ENCODE measurements around the gene FGR. TPM values are rescaled to one million over a fixed set of nuclear protein-coding genes. Genes with fewer than 3 reads are reported as not detected.
A peak's percentile ranks its signal among the peaks of the same experiment; 100 is the strongest.

The FGR gene
- total RNA-seq, 2 donors from 2014 or later: 14.2 to 60.0 TPM

DNA sequence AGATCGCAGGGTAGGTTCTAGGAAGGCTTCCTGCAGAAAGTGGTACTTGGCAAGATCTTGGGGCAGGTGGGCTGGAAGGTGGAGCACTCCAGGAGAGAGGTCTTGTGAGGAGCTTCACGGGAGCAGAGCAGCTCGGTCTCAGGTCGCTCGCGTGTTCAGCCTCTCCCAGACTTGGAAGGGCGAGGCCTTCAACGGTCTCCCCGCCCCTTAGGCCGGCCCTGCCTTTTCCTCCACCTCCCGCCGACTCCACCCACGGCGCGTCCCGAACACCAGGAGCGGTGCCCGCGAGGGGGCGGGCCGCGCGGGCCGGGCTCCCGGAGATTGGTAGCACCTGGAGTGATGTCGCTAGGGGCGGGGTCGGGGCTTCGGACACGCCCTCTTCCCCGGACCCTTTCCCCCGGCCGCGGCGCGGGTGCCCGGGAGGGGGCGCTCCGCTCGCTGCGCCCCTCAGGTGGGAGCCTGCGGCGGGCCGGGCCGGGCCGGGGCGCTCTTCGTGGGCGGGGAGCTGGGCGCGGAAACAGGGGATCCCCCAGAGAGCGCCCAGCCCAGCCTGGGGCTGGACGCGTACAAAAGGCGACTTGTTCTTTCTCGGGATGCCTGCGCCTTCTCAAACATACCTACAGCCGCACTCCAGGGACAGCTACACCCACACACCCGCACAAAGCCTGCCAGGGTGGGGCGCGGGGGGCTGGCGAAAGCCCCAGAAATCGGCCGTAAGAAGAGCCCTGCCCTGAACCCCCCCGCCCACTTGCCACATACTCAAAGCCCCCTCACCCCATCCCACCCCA, 66.5 kb downstream of the FGR start:
- Mint-ChIP-seq H3K27me3 (no peaks in the 10 kb centered on the region), H3K9me3 (no peaks in the 10 kb centered on the region)

DNA sequence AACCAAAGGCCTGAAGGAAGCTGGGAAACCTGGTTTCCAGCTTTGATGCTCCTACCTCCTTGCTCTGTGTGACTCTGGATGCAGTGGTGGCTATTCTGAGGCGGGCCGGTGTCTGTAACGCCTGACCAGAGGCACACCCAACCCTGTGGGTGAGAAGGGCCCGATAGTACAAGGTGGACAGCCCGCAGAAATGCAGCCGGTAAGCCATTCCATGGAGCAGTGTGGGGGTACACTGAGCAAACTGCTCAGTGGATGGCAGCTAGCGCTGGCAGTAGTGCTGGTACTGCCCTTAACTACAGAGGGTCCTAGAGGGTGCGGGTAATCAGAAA, 67.0 kb downstream of the FGR start:
- peak overlapping the region; percentile 76 for H3K4me3 Mint-ChIP-seq
- DNase-seq (ENCODE audit: low spot score): no peak
- no peaks in the 10 kb centered on the region for H3K9me3 Mint-ChIP-seq
- H3K36me3 Mint-ChIP-seq: no peaks in the 10 kb centered on the region
- no peaks in the 10 kb centered on the region for H3K27me3 Mint-ChIP-seq
- ATAC-seq: no peak
- H3K4me1 Mint-ChIP-seq (ENCODE audit: low read depth in 2 of 2): peaks cover 24 to 58% of the 10 kb centered on the region in 2 donors
- no peak overlapping the region for H3K27ac Mint-ChIP-seq

More for the DNA sequence above, 66.5 kb downstream of the FGR start:
- ATAC-seq: peak; percentile 93 to 96
- DNase-seq (ENCODE audit: low spot score): peak; percentile 93
- Mint-ChIP-seq H3K27ac (peak overlapping the region in 1 of 2 donors; percentile 91), H3K36me3 (no peaks in the 10 kb centered on the region), H3K4me3 (peak overlapping the region; percentile 76), H3K4me1 (ENCODE audit: low read depth in 2 of 2) (peaks cover 21 to 53% of the 10 kb centered on the region in 2 donors)

DNA sequence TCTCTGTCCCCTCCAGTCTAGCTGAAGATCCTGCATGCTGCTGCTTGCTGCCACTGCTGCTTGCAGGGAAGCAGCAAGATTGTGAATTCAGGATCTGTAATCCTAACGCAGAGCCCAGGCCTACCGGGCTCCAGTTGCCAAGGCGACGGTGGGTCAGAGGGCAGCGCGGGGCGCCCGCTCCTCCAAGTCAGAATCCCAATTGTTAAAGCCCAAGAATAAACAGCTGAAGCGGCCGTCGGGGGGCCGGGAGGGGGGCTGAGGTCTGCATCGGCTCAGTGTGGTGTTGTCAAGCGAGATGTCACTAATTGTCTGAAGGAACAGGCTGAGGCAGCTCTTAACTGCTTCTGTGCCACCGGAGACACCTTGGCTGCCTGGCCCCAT, 67.8 kb downstream of the FGR start:
- DNase-seq (ENCODE audit: low spot score) (no peak), ATAC-seq (no peak)
- Mint-ChIP-seq H3K9me3 (no peaks in the 10 kb centered on the region), H3K36me3 (no peaks in the 10 kb centered on the region), H3K27ac (no peak overlapping the region), H3K4me1 (ENCODE audit: low read depth in 2 of 2) (peaks cover 23 to 59% of the 10 kb centered on the region in 2 donors), H3K4me3 (no peak overlapping the region), H3K27me3 (no peaks in the 10 kb centered on the region)

DNA sequence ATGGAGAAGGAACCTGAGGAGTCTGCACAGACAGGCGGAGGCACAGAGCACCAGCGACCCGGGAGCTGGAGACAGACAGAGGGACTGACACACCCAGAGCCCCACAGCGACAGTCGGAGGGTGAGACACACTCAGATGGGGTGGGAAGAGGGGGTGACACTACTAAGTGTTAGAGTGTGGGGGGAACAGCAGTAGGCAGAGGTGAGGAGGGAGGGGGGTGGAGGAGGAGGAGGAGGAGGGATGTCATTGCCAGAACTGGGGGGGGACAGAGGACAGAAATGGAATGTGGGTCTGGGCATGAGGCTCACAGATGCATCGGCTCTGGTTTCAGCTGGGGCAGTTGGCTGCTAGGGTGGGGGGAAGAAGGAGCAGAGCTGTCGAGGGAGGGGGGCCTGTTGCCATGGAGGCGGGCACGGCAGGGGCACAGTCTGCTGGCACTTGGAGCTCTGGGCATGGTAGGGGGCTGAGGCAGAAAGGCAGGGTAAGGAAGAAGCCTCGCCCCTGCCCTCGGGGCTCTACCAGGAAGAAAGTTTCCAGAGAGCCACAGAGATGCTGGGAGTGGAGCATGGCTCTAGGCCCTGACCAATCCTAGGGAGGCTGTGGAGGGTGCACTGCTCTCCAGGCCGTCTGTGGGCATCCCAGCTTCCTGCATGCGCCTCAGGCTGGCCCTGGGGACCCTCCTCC, 68.4 kb downstream of the FGR start:
- DNase-seq (ENCODE audit: low spot score) (no peak), ATAC-seq (no peak)
- H3K36me3 Mint-ChIP-seq: no peaks in the 10 kb centered on the region
- H3K4me3 Mint-ChIP-seq: no peak overlapping the region
- no peak overlapping the region for H3K27ac Mint-ChIP-seq
- no peaks in the 10 kb centered on the region for H3K9me3 Mint-ChIP-seq
- H3K4me1 Mint-ChIP-seq (ENCODE audit: low read depth in 2 of 2): peaks cover 26 to 62% of the 10 kb centered on the region in 2 donors
- H3K27me3 Mint-ChIP-seq: no peaks in the 10 kb centered on the region

DNA sequence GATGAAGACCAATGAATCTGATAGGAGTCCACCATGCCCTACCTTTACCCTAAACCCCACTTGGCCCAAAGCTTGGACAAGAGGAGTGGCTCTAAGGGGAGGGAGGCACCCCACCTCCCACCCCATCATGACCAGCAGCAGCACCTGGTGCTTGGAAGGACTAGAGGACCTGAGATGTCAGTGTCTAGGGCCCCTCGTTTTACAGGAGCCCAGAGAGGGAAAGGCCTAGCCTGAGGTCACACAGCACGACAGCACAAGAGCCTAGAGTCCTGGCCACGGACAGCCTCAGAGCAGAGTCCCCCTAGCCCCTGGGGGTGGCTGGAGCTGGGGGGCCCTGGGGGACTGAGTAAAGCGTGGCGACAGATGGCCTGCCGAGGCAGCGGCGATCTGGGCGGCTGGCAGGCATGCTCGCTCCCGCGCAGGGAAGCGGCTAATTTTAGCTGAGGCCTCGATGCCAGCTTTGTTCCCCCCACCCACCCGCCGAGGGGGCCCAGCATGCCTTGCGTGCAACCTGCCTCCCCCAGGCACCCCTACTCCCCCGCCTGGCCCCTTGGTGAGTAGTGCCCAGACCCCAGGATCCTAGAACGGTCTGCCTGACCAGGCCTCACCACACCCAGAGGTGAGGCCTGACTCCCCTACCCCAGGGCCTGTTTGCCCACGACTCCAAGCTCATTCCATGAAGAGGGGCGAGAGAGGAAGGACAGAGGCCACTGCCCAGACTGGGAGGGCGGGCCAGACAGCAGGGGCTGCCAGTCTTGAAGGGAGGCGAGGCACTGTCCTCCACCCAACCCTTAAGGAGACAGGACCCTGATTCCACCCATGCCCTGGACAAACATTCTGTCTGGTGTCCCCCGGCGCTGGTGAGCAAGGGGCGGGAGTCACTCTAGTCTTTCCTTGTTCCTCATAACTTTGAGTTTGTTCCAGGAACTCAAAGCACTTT, 70.0 kb downstream of the FGR start:
- Mint-ChIP-seq H3K36me3 (no peaks in the 10 kb centered on the region), H3K9me3 (no peaks in the 10 kb centered on the region), H3K4me1 (ENCODE audit: low read depth in 2 of 2) (peaks cover 37 to 63% of the 10 kb centered on the region in 2 donors), H3K27ac (no peak overlapping the region), H3K4me3 (no peak overlapping the region), H3K27me3 (no peaks in the 10 kb centered on the region)
- ATAC-seq: no peak
- no peak for DNase-seq (ENCODE audit: low spot score)

DNA sequence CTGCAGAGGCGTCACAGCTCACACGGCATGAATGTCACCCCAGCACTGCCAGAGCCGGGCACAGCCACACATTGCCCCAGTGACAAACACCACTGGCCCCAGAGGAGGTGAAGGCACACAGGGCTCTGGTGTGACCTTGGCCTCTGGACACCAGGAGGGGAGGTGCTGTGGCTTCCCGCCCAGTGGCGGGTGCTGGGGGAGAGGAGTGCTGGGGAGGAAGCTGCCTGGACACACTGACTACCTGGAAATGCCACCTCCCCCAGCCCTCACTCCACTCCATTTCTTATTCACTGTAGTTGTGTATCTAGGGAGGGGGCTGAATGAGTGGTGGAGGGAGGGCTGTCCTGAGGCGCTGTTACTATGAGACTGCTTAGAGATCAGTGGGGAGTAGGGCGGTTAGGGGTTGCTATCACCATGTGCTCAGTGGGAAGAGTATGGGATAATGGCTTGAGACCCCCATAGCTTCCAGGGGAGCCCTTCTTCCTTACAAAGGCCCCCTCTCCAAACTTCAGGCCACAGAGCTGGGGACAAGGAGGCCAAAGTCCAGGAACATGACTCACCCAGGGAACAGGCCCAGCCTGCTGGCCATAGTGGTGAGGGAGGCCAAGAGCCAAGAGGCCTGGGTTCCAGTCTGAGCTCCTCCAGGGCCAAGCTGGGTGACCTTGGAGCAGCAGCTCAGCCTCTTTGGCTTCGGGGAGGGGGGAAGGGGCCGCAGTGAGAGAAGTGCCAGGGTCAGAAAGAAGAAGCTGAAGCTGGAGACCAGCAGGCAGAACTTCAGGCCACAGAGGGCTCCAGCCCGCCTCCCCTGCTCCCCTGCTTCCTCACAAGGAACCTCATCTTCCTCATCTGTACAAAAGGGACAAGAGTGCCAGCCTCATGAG, 71.2 kb downstream of the FGR start:
- Mint-ChIP-seq H3K9me3 (no peaks in the 10 kb centered on the region), H3K27ac (peak overlapping the region in 1 of 2 donors; percentile 82), H3K27me3 (no peaks in the 10 kb centered on the region), H3K36me3 (no peaks in the 10 kb centered on the region), H3K4me1 (ENCODE audit: low read depth in 2 of 2) (peaks cover 37 to 59% of the 10 kb centered on the region in 2 donors), H3K4me3 (no peak overlapping the region)
- DNase-seq (ENCODE audit: low spot score): no peak
- peak; percentile 2 to 8 for ATAC-seq

DNA sequence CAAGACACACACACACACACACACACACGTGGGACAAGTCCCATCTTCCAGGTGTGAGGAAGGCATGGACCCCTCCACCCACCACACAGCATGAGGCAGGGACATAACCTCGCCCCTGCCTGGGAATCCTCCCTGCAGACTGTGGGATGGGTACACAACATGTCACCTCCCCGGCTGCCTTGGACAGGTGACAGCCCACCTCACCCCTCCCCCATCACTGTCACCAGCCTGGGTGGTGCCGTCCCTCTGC, 71.7 kb downstream of the FGR start:
- H3K4me3 Mint-ChIP-seq: no peak overlapping the region
- ATAC-seq (no peak), DNase-seq (ENCODE audit: low spot score) (no peak)
- H3K4me1 Mint-ChIP-seq (ENCODE audit: low read depth in 2 of 2): peaks cover 35 to 57% of the 10 kb centered on the region in 2 donors
- no peaks in the 10 kb centered on the region for H3K9me3 Mint-ChIP-seq
- H3K36me3 Mint-ChIP-seq: no peaks in the 10 kb centered on the region
- H3K27ac Mint-ChIP-seq: peak overlapping the region in 1 of 2 donors; percentile 82
- no peaks in the 10 kb centered on the region for H3K27me3 Mint-ChIP-seq

DNA sequence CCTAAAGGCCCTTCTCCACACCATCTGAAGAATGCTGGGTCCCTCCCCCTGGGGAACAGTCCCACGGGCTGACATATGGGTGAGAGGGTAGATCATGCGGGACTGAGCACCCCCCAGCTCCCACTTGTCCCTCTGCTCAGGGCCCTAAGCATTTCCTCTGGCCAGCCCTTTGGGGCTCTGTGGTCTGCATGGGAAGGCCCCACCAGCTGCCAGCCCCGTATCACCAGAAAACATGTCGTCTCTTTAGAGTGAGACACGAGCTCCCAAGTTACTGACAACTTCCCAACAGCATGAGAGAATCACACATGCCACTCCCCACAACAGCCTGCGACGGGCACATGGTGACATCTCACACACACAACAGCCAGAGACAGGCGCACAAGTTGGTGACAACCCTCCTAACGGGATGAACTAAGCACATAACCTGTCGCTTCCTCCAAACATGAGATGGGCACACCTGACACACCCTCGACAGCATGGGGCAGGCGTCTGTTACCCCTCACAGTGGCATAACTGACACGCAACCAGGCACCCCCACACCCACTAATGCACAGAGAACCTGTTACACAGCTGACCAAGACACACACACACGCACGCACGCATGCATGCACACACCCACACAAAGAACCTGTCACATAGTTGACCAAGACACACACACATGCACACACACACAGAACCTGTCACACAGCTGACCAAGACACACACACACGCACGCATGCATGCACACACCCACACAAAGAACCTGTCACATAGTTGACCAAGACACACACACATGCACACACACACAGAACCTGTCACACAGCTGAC, 72.2 kb downstream of the FGR start:
- no peak overlapping the region for H3K4me3 Mint-ChIP-seq
- no peak overlapping the region for H3K27ac Mint-ChIP-seq
- no peaks in the 10 kb centered on the region for H3K9me3 Mint-ChIP-seq
- ATAC-seq: no peak
- H3K4me1 Mint-ChIP-seq (ENCODE audit: low read depth in 2 of 2): peaks cover 31 to 54% of the 10 kb centered on the region in 2 donors
- DNase-seq (ENCODE audit: low spot score): no peak
- H3K36me3 Mint-ChIP-seq: no peaks in the 10 kb centered on the region
- H3K27me3 Mint-ChIP-seq: no peaks in the 10 kb centered on the region

Other genes starting within 250 kb of the FGR start
- 1 to 10 TPM in 1 of 2 donors, under 1 TPM in 1; 0.64 to 1.1 TPM for gene GPR3, start 242.6 kb downstream of the FGR start, total RNA-seq
- 100 to 1,000 TPM in 1 of 2 donors, 10 to 100 TPM in 1; 97.7 to 110 TPM for gene WASF2, start 145.0 kb downstream of the FGR start, total RNA-seq
- gene AHDC1, start 31.0 kb downstream of the FGR start, total RNA-seq: 10 to 100 TPM; 38.8 to 42.9 TPM
- 10 to 100 TPM; 42.8 to 45.4 TPM for gene IFI6, start 37.0 kb upstream of the FGR start, total RNA-seq
- gene FAM76A, start 90.8 kb upstream of the FGR start, total RNA-seq: 10 to 100 TPM in 1 of 2 donors, 1 to 10 TPM in 1; 9.4 to 11.4 TPM
- 10 to 100 TPM; 47.9 to 50.2 TPM for gene STX12, start 138.0 kb upstream of the FGR start, total RNA-seq
- gene PPP1R8, start 195.6 kb upstream of the FGR start, total RNA-seq: 10 to 100 TPM; 65.1 to 69.7 TPM
- 10 to 100 TPM; 38.4 to 51.9 TPM for gene THEMIS2, start 237.4 kb upstream of the FGR start, total RNA-seq